Stimulated activated CD8-positive, alpha-beta memory T cell treated with anti-CD3 and anti-CD28 coated beads, Interleukin-15, amount 100 ng/mL, for 48 hours (primary cell): ENCODE data around the gene OR2S2.
"Not testable (repeated sequence)": the region's sequence is repeated elsewhere in the genome, so short reads cannot be mapped to it uniquely, and the experiment has no call there.

Experiments
- DNase-seq, 2 donors: peaks; one replicate each; pipeline ENCODE4 v3.0.0-alpha.2; 2020; ENCODE audit warnings: low read depth in 2 of 2

Gene OR2S2

GRCh38 chr9:35962126-35962906 is 4.4 kb upstream of the OR2S2 start:
- no peak for DNase-seq

DNA sequence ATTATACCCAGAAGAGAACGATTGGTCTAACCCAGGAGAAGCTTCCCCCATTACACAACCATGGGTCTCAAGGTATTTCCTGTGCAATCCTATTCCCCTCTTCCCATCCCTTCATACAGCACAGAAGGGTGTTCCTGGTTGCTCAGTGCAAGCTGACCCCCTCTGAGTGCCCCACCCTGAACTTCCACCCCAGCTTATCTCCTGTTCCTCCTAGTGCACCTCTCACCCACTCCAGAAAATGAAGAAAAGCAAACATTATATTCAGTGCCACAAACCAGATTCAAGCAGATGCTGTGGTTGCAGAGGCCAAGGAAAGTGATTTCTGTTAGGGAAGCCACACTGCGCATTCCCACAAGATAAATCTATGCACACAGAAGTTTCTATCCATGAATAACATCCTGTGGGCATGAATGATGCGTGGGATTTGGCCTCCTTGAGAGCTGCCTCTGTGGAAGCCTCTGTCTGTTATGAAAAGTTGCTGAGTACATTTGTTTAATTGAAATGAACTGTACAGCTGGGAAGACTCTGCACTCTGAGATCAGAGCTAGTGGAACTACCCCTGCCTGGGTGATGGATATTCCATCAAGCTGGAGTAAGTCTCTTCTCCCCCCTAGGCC is 2.2 kb upstream of the OR2S2 start:
- no peak for DNase-seq

- no peak for DNase-seq
Measured at GRCh38 chr9:35956651-35957050, 1.3 kb downstream of the OR2S2 start.

DNA sequence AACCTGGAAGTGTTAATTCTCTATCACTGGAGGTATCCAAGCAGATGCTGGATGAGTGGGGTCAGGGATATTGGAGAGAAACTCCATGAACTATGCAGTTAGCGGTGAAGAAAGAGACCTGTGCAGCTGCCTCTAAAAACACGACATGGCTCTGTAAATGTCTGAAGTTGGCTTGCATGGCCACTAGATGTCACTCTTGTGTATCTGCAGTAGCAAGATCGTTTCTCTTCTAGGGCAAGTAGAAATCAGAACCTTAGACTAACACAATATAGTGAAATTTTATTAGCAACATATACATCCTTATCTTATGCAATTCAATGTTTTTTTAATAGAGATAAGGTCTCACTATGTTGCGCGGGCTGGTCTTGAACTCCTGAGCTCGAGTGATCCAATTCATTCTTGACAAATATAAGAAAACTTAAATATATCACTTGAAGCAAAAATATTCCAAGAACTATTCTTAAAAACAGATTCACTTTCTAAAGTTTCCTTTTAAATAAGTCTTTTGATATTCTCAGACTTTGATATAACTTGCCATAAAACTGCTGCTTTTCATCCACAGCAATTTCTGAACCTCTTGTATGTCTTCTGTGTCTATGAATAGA is 2.9 kb downstream of the OR2S2 start:
- no peak for DNase-seq

GRCh38 chr9:35952526-35953191 is 5.3 kb downstream of the OR2S2 start:
- no peak for DNase-seq

DNA sequence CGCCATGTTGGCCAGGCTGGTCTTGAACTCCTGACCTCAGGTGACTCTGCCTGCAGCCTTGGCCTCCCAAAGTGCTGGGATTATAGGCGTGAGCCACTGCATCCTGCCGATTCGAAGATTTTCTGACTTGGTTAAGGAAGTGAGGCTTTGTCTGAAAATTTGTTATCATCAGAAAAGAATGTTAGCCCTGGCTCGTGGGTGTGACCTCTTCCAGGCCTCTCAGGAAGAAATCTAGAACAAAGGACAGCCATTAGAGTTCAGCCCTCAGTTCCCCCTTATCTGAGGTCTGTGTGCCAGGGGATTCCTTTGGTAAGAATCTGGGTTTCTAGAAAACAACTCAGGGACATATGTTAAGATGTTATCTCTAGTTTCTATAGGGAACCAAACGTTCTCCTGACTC is 6.2 kb downstream of the OR2S2 start:
- no peak for DNase-seq

DNA sequence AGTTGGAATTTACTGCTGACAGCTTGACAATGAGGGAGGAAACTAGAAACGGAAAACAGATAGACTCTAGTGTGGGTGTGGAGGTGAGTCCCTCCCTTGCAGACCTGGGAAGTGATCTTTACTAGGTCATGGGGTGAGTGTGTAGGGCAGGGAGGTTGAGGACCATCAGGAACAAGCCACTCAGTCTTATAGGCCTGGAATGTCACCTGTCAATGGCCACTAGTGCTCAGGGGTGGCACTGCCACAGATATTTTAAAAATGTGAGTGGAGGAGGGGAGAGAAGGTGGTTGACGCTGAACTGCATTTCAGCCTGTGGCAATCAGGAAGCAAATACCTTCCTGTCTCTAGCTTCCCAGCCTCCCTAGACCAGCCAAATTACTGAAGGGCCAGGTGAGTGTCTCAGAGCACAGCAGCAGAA is 9.0 kb downstream of the OR2S2 start:
- no peak for DNase-seq

- DNase-seq = no peak
Measured at GRCh38 chr9:35948451-35948850, 9.5 kb downstream of the OR2S2 start.

DNA sequence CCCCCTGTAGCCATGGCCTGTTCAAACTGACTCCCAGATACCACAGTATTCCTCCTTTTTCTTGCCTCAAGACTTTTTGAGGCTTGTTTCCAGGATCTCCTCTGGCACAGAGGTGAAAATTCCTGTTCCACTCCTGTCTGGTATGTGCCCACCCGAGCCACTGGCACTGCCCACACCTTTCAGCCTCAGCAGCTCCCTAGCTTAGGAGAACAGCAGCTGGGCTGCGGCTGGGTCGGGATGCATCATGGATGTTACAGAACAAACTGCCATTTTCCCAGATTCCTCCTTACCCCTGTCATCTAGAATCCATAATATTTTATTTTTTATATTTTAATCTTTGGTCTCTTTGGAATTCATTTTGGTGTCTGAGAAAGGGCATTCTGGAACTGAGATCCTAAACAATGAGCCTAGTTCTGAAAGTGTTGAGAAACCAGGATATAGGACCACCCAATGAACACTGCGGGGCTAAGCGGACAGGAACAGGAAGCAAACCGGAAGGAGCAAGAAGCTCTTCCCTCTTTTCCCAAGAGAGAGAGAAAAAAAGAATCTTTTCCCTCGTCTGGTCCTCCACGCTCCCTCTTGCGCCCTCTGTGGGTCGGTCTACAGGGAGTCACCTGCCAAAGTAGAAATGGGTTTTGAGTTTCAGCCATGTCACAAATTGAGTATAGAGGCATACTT is 12.5 kb downstream of the OR2S2 start:
- peak in 1 of 2 donors; percentile 36 for DNase-seq

- no peak for DNase-seq
Measured at GRCh38 chr9:35944841-35945240, 13.1 kb downstream of the OR2S2 start.

DNA sequence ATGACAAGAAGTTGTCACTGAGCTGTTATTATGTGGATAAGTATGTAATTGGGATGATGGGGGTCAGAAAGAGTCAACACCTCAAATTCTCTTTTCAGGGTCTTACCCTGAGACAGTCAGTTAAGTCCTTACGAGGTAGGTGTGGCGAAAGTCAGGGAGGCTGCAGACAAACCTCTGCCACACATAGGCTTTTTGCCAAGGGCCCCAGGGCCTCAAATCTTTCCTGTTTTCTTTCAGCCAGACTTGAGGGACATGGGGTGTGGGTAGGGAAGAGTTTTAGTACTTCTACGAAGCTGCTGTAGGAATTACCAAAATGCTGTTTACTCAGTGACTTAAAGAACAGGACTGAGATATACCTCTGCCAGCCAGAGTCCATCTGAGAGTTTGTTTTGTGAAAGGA is 13.8 kb downstream of the OR2S2 start:
- no peak for DNase-seq

DNA sequence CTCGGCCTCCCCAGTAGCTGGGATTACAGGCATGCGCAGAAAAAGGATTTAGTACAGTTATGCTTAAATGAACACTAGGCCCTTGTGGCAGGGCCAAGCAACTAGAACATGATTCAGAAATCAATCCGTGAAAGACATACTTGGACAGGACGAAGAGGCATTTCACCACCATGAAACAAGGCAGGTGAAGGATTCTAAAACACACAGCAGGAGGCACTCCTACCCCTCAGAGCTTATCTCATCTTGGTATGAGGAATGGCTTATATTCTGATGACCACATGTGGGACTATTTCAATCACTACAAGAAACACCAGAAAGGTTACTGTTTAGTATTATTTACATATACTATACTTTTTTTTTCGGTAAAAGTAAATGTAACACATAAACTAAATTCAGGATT is 15.7 kb downstream of the OR2S2 start:
- no peak for DNase-seq

GRCh38 chr9:35940458-35941407 is 17.2 kb downstream of the OR2S2 start:
- DNase-seq = no peak

GRCh38 chr9:35939679-35940250 is 18.2 kb downstream of the OR2S2 start:
- no peak for DNase-seq

- DNase-seq = no peak
Measured at GRCh38 chr9:35938474-35939356, 19.2 kb downstream of the OR2S2 start.

GRCh38 chr9:35937227-35937626 is 20.7 kb downstream of the OR2S2 start:
- DNase-seq = no peak

- no peak for DNase-seq
Measured at GRCh38 chr9:35935755-35936509, 22.0 kb downstream of the OR2S2 start.

GRCh38 chr9:35935261-35935660 is 22.7 kb downstream of the OR2S2 start:
- DNase-seq = no peak

DNA sequence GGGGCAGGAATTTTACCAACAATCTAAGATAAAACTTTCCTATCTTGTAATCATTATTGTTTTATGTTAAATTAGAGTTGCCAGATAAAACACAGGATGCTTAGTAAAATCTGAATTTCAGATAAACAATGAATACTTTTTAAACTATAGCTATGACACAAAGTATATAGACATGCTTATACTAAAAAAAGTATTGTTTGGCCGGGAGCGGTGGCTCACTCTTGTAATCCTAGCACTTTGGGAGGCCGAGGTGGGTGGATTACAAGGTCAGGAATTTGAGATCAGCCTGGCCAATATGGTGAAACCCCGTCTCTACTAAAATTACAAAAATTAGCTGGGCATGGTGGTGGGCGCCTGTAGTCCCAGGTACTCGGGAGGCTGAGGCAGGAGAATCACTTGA is 23.9 kb downstream of the OR2S2 start:
- DNase-seq = not testable (repeated sequence)
